Epithelial cell of esophagus (primary cell): Measurements from ENCODE around the gene MARCHF10.

Experiments used
- DNase-seq: peaks from one replicate; pipeline ENCODE4 v3.0.0; 2010; ENCODE audit warnings: low read depth
- H3K4me3 ChIP-seq: 2 replicates; pipeline ENCODE4 v1.5.1; 2011; ENCODE audit warnings: mild to moderate bottlenecking, low read length, control low read depth
- CTCF ChIP-seq: IDR thresholded peaks from 2 replicates; pipeline ENCODE4 v1.5.1; 2011; ENCODE audit warnings: low read depth, mild to moderate bottlenecking, low read length, control low read depth, inconsistent platforms; ENCODE audit not compliant: insufficient read depth; ENCODE audit errors: missing control alignments

Gene MARCHF10

GRCh38 chr17:62804025-62804424 lies 4.1 kb downstream of the MARCHF10 start:
- TF ChIP-seq CTCF, result no peak
- no peak overlapping the region for H3K4me3 ChIP-seq
- DNase-seq, result no peak

DNA sequence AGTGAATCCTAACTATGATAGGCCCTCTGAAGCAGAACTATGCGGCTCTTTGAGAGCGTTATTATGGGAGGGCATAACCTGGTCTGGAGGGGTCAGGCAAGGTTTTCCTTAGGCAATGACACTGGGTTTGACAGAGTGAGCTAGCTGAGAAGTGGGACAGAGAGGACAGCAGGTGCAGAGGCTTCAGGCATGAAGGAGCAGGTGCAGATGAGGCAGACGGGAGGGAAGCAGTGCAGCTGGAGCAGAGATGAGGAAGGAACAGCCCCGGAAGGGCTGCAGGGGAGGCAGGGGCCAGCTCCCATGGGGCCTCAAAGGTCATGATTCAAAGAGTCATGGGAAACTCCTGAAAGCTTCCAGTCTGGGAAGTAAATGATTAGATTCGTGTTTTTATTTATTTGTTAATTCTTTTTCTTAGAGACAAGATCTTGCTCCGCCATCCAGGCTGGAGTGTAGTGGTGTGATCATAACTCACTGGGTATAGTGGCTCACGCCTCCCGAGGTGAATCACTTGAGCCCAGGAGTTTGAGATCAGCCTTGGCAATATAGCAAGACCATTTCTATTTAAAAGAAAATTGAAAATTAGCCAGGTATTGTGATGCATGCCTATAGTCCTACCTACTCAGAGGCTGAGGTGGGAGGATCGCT lies 5.4 kb downstream of the MARCHF10 start:
- no peak overlapping the region for H3K4me3 ChIP-seq
- TF ChIP-seq CTCF, result no peak
- DNase-seq, result no peak

GRCh38 chr17:62801553-62802114 lies 6.5 kb downstream of the MARCHF10 start:
- no peak for TF ChIP-seq CTCF
- no peak overlapping the region for H3K4me3 ChIP-seq
- no peak for DNase-seq

DNA sequence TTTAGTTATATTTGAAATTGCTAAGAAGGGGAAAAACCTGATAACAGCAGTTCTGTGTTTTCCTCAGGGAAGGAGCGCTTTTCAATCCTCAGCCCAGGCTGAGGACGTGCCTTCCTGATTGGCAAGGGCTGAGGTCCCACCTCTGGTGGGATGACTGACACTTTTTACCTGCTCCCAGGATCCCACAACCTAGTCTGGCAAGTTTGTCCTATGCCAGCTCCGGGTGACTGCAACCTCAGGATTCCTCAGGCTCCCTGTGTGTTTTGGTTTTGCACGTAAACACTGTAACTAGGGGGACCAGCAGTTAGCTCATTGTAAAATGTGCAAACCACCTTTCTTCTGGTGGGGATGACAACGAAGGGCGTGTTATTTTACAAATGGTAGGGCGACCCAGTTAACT lies 7.5 kb downstream of the MARCHF10 start:
- peak; percentile 88 for DNase-seq

DNA sequence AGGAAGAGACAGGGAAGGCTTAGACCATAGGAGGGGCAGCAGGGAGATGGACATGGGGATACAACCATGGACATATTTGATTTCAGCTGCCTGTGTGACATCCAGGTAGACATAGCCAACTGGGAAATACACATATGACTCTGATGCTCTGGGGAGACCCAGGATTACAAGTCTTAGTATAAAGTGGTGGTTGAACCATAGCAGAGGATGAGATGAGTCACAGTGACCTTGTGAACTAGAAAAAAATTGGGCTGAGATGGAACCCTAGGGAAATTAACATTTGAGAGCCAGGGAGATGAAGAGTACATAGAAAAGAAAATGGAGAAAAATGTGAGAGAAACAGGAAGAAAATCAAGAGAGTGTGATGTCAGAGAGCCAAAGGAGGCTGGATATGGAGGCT lies 10.2 kb downstream of the MARCHF10 start:
- DNase-seq, result no peak
- TF ChIP-seq CTCF, result no peak
- no peak overlapping the region for H3K4me3 ChIP-seq

More for the DNA sequence above, 7.5 kb downstream of the MARCHF10 start:
- no peak for TF ChIP-seq CTCF
- H3K4me3 ChIP-seq, result no peak overlapping the region

DNA sequence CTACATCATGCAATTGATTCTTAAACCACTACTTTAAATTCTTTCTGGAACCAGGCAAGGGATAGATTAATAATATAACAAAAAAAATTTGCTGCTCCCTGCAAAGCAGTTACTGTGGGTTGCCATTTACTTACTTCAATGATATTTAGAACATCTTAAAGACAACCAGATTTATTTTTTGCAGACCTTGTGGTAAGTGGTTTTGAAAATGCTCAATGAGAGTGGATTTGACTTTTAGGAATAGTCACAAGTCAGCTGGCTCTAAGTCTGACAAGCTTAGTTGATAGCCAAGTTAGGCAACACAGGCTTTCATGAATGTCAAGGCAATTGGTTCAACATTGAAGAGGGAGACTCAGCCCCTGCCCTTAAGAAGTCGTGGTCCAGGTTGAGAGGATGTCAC lies 11.8 kb downstream of the MARCHF10 start:
- no peak for TF ChIP-seq CTCF
- no peak for DNase-seq
- H3K4me3 ChIP-seq, result no peak overlapping the region

DNA sequence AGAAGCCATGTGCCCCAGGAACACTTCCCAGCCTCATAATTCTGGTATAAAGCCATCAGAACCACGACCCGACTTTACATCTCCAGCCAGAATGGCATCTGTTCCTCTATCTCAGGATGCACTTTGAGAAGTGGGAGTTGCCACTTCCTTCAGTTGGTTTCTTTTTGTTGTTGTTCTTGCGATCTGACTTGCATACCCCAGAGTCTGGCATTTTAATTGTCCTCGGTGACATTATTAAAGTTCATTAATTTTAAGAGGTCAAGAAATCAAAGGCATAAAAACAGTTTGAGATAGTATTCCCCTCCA lies 13.5 kb downstream of the MARCHF10 start:
- no peak overlapping the region for H3K4me3 ChIP-seq
- no peak for DNase-seq
- no peak for TF ChIP-seq CTCF
